Measurements from ENCODE around the gene SACS.

The SACS gene

GRCh38 chr13:23449398-23450162 is 16.1 kb upstream of the SACS start:
- TF ChIP-seq, protein P1, sequence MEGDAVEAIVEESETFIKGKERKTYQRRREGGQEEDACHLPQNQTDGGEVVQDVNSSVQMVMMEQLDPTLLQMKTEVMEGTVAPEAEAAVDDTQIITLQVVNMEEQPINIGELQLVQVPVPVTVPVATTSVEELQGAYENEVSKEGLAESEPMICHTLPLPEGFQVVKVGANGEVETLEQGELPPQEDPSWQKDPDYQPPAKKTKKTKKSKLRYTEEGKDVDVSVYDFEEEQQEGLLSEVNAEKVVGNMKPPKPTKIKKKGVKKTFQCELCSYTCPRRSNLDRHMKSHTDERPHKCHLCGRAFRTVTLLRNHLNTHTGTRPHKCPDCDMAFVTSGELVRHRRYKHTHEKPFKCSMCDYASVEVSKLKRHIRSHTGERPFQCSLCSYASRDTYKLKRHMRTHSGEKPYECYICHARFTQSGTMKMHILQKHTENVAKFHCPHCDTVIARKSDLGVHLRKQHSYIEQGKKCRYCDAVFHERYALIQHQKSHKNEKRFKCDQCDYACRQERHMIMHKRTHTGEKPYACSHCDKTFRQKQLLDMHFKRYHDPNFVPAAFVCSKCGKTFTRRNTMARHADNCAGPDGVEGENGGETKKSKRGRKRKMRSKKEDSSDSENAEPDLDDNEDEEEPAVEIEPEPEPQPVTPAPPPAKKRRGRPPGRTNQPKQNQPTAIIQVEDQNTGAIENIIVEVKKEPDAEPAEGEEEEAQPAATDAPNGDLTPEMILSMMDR (IDR thresholded peaks at IDR 0.05): no peak

DNA sequence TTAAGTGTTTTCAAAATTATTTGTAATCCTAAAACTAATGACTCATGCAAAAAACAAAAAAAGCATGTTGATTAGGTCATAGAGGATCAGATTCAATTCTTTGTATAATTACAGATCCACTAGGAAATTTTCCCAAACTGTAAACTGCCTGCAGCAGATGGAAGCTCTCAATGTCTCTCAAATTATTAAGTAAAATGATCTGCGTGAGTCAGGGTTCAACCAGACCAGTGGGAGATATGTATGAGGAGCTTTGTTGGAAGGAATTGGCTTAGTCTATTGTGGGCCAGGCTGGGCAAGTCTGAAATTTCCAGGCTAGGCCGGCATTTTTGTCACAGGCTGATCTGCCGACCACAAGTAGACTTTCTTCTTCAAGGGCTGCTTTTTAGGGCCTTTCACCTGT is 14.4 kb upstream of the SACS start:
- TF ChIP-seq, protein P1 (IDR thresholded peaks at IDR 0.05): no peak

DNA sequence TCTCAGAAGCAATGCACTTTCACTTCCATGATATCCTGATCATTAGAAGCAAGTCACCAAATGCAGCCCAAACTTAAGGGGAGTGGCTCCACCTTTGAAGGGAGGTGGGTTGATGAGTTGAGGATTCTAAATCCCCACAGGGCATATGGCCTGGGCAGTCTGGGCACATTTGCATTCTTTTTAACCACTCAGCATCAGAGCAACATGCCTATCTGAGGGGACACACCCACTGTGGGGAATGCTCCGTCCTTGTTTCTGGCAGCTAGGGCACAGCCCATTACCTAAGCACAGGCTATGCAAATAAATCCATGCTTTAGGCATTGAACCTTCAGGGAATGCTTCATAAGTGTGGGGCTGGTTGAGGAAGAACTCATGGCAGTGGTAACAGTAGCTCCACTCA is 12.3 kb upstream of the SACS start:
- TF ChIP-seq, protein P1 (IDR thresholded peaks at IDR 0.05): no peak

DNA sequence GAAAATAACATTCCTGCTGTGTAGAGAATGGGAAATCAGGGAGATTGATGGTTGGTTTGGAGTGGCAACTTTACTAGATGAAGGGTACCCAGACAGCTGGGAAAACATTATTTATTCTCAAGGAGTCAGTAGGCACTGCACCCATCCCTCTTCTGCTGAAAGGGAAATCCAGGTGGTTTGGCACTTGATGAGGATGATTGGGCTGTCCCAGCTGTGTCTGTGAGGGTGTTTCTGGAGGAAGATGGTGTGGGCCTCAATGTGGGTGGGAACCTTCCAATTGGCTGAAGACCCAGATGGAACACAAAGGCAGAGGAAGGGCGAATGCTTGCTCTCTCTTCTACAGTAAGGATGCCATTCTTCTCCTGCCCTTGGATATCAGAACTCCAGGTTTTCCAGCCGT is 10.4 kb upstream of the SACS start:
- TF ChIP-seq, protein P1 (IDR thresholded peaks at IDR 0.05): no peak

GRCh38 chr13:23443110-23443509 is 9.6 kb upstream of the SACS start:
- TF ChIP-seq, protein P1 (IDR thresholded peaks at IDR 0.05): no peak

GRCh38 chr13:23440821-23441618 is 7.5 kb upstream of the SACS start:
- TF ChIP-seq, protein P1 (IDR thresholded peaks at IDR 0.05): no peak

DNA sequence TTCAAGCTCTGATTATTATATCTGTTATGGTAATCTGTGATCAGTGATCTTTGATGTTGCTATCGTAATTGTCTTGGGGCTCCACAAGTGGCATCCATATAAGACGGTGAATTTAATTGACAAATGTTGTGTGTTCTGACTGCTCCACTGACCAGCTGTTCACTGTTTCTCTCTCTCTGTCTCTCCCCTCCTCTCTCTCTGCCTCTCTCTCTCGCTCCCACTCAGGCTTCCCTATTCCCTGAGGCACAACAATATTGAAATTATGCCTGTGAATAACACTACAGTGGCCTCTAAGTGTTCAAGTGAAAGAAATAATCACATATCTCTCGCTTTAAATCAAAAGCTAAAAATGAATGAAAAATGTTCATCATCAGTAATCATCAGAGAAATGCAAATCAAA is 4.4 kb upstream of the SACS start:
- TF ChIP-seq, protein P1 (IDR thresholded peaks at IDR 0.05): no peak

All from LNCAP (cell line).